Measurements from ENCODE around the gene TMPRSS13.

The TMPRSS13 gene

DNA sequence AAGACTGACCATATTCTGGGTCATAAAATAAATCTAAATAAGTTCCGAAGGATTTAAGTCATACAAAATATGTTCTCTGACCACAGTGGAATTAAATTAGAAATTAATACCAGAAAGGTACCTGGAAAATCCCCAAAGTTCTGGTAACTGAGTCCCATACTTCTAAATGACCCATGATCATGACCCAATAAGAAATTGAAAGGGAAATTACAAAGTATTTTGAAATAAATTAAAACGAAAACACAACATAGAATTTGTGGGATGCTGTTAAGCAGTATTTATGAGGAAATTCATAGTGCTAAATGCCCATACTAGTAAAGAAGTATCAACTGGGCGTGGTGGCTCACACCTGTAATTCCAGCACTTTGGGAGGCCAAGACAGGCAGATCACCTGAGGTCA is 33.6 kb upstream of the TMPRSS13 start:
- H3K4ac ChIP-seq (ENCODE audit: low read length): no peak overlapping the region
- no peak overlapping the region for H3K23ac ChIP-seq (ENCODE audit: low read depth, low read length, poor library complexity)
- no peaks in the 10 kb centered on the region for H3K36me3 ChIP-seq (replicated peaks in 1 of 2; ENCODE audit: control insufficient read depth in 2 of 2, insufficient read depth in 2 of 2, low read length in 2 of 2)
- H3K14ac ChIP-seq (ENCODE audit: low read length): no peak overlapping the region
- H4K91ac ChIP-seq (ENCODE audit: low read depth, low read length, poor library complexity): no peak overlapping the region
- H2AFZ ChIP-seq (ENCODE audit: low read length): no peak overlapping the region
- H2BK15ac ChIP-seq (ENCODE audit: low read length): no peak overlapping the region
- no peak overlapping the region for H2BK120ac ChIP-seq (ENCODE audit: low read depth, low read length)
- DNase-seq (ENCODE audit: low spot score): no peak
- no peak overlapping the region for H2AK5ac ChIP-seq (ENCODE audit: low read depth, low read length)
- H2BK12ac ChIP-seq (ENCODE audit: low read length): no peak overlapping the region
- H3K4me2 ChIP-seq (ENCODE audit: insufficient read depth, low read length, poor library complexity, severe bottlenecking): no peak overlapping the region
- WGBS, 2 donors (ENCODE audit: extremely low coverage in 2 of 2, insufficient read length in 2 of 2, insufficient replicate concordance in 1 of 2): no CpG with 5 or more reads among the region's 3 CpGs
- H3K18ac ChIP-seq (ENCODE audit: low read length): no peak overlapping the region
- no peak overlapping the region for H3K4me3 ChIP-seq (ENCODE audit: low read length in 2 of 2)
- H3K27me3 ChIP-seq (ENCODE audit: control insufficient read depth in 3 of 3, insufficient read depth in 3 of 3, low read depth in 1 of 3, low read length in 3 of 3): peaks cover 0 to 3% (median 0%) of the 10 kb centered on the region in 3 experiments
- H3K9ac ChIP-seq (ENCODE audit: low read depth, low read length, poor library complexity): no peak overlapping the region
- no peak overlapping the region for H3K27ac ChIP-seq (replicated peaks; ENCODE audit: low read length)
- no peak overlapping the region for H2BK5ac ChIP-seq (ENCODE audit: low read length)
- no peaks in the 10 kb centered on the region for H3K4me1 ChIP-seq (ENCODE audit: control insufficient read depth in 2 of 2, insufficient read depth in 1 of 2, low read depth in 1 of 2, low read length in 2 of 2)
- H3K79me1 ChIP-seq (ENCODE audit: low read depth, low read length): no peaks in the 10 kb centered on the region
- no peaks in the 10 kb centered on the region for H3K9me3 ChIP-seq (replicated peaks in 1 of 2; ENCODE audit: control insufficient read depth in 2 of 2, insufficient read depth in 1 of 2, low read depth in 1 of 2, low read length in 2 of 2)
- H4K8ac ChIP-seq (ENCODE audit: low read depth, low read length): no peak overlapping the region

- H4K91ac ChIP-seq (ENCODE audit: low read depth, low read length, poor library complexity): no peak overlapping the region
- no peak overlapping the region for H2AK5ac ChIP-seq (ENCODE audit: low read depth, low read length)
- H3K27me3 ChIP-seq (ENCODE audit: control insufficient read depth in 3 of 3, insufficient read depth in 3 of 3, low read depth in 1 of 3, low read length in 3 of 3): peaks cover 0 to under 1% (median 0%) of the 10 kb centered on the region in 3 experiments
- H3K4ac ChIP-seq (ENCODE audit: low read length): no peak overlapping the region
- no peak overlapping the region for H3K14ac ChIP-seq (ENCODE audit: low read length)
- no peaks in the 10 kb centered on the region for H3K9me3 ChIP-seq (replicated peaks in 1 of 2; ENCODE audit: control insufficient read depth in 2 of 2, insufficient read depth in 1 of 2, low read depth in 1 of 2, low read length in 2 of 2)
- no peak overlapping the region for H2BK12ac ChIP-seq (ENCODE audit: low read length)
- no peak overlapping the region for H3K23ac ChIP-seq (ENCODE audit: low read depth, low read length, poor library complexity)
- no peaks in the 10 kb centered on the region for H3K79me1 ChIP-seq (ENCODE audit: low read depth, low read length)
- no peak overlapping the region for H3K4me3 ChIP-seq (ENCODE audit: low read length in 2 of 2)
- no peak overlapping the region for H4K8ac ChIP-seq (ENCODE audit: low read depth, low read length)
- no peaks in the 10 kb centered on the region for H3K36me3 ChIP-seq (replicated peaks in 1 of 2; ENCODE audit: control insufficient read depth in 2 of 2, insufficient read depth in 2 of 2, low read length in 2 of 2)
- no peak overlapping the region for H2BK120ac ChIP-seq (ENCODE audit: low read depth, low read length)
- H3K18ac ChIP-seq (ENCODE audit: low read length): no peak overlapping the region
- DNase-seq (ENCODE audit: low spot score): no peak
- H2AFZ ChIP-seq (ENCODE audit: low read length): no peak overlapping the region
- H2BK5ac ChIP-seq (ENCODE audit: low read length): no peak overlapping the region
- no CpG with 5 or more reads among the region's 10 CpGs for WGBS, 2 donors (ENCODE audit: extremely low coverage in 2 of 2, insufficient read length in 2 of 2, insufficient replicate concordance in 1 of 2)
- H3K9ac ChIP-seq (ENCODE audit: low read depth, low read length, poor library complexity): no peak overlapping the region
- no peak overlapping the region for H3K4me2 ChIP-seq (ENCODE audit: insufficient read depth, low read length, poor library complexity, severe bottlenecking)
- no peak overlapping the region for H3K27ac ChIP-seq (replicated peaks; ENCODE audit: low read length)
- no peak overlapping the region for H2BK15ac ChIP-seq (ENCODE audit: low read length)
- no peaks in the 10 kb centered on the region for H3K4me1 ChIP-seq (ENCODE audit: control insufficient read depth in 2 of 2, insufficient read depth in 1 of 2, low read depth in 1 of 2, low read length in 2 of 2)
Observed at GRCh38 chr11:117961896-117962295, 32.7 kb upstream of the TMPRSS13 start.

DNA sequence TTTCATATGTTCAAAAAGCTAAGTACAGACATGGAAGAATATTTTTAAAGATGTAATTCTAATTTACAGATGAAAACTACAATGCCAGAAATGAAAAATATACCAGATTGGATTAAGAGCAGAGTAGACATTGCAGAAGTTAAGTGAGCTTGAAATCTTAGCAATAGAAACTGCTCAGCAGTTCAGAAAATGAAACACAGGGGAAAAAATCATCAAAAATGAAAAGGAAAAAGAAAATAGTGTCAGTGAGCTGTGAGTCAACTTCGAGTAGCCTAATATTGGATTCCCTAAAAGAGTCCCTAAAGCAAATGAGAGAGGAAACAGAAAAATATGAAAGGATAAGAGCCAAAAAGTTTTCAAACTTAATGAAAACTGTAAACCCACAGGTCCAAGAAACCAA is 31.2 kb upstream of the TMPRSS13 start:
- Histone ChIP-seq H3K4me3 (ENCODE audit: low read length in 2 of 2) (no peak overlapping the region), H2BK5ac (ENCODE audit: low read length) (no peak overlapping the region), H3K9ac (ENCODE audit: low read depth, low read length, poor library complexity) (no peak overlapping the region), H3K27ac (replicated peaks; ENCODE audit: low read length) (no peak overlapping the region), H3K27me3 (ENCODE audit: control insufficient read depth in 3 of 3, insufficient read depth in 3 of 3, low read depth in 1 of 3, low read length in 3 of 3) (no peaks in the 10 kb centered on the region), H3K14ac (ENCODE audit: low read length) (no peak overlapping the region), H3K79me1 (ENCODE audit: low read depth, low read length) (no peaks in the 10 kb centered on the region), H3K18ac (ENCODE audit: low read length) (no peak overlapping the region), H3K4ac (ENCODE audit: low read length) (no peak overlapping the region), H3K23ac (ENCODE audit: low read depth, low read length, poor library complexity) (no peak overlapping the region), H2BK120ac (ENCODE audit: low read depth, low read length) (no peak overlapping the region), H2AK5ac (ENCODE audit: low read depth, low read length) (no peak overlapping the region), H3K4me1 (ENCODE audit: control insufficient read depth in 2 of 2, insufficient read depth in 1 of 2, low read depth in 1 of 2, low read length in 2 of 2) (no peaks in the 10 kb centered on the region), H4K91ac (ENCODE audit: low read depth, low read length, poor library complexity) (no peak overlapping the region), H4K8ac (ENCODE audit: low read depth, low read length) (no peak overlapping the region), H3K4me2 (ENCODE audit: insufficient read depth, low read length, poor library complexity, severe bottlenecking) (no peak overlapping the region), H3K9me3 (replicated peaks in 1 of 2; ENCODE audit: control insufficient read depth in 2 of 2, insufficient read depth in 1 of 2, low read depth in 1 of 2, low read length in 2 of 2) (no peaks in the 10 kb centered on the region), H2BK15ac (ENCODE audit: low read length) (no peak overlapping the region), H3K36me3 (replicated peaks in 1 of 2; ENCODE audit: control insufficient read depth in 2 of 2, insufficient read depth in 2 of 2, low read length in 2 of 2) (no peaks in the 10 kb centered on the region), H2BK12ac (ENCODE audit: low read length) (no peak overlapping the region), H2AFZ (ENCODE audit: low read length) (no peak overlapping the region)
- DNase-seq (ENCODE audit: low spot score): no peak
- WGBS, 2 donors (ENCODE audit: extremely low coverage in 2 of 2, insufficient read length in 2 of 2, insufficient replicate concordance in 1 of 2): no CpG with 5 or more reads among the region's 1 CpG

- no peak for DNase-seq (ENCODE audit: low spot score)
- H4K8ac ChIP-seq (ENCODE audit: low read depth, low read length): no peak overlapping the region
- H3K18ac ChIP-seq (ENCODE audit: low read length): no peak overlapping the region
- no peaks in the 10 kb centered on the region for H3K36me3 ChIP-seq (replicated peaks in 1 of 2; ENCODE audit: control insufficient read depth in 2 of 2, insufficient read depth in 2 of 2, low read length in 2 of 2)
- H3K4me2 ChIP-seq (ENCODE audit: insufficient read depth, low read length, poor library complexity, severe bottlenecking): no peak overlapping the region
- H3K4me3 ChIP-seq (ENCODE audit: low read length in 2 of 2): no peak overlapping the region
- H3K27ac ChIP-seq (replicated peaks; ENCODE audit: low read length): no peak overlapping the region
- no peak overlapping the region for H3K9ac ChIP-seq (ENCODE audit: low read depth, low read length, poor library complexity)
- H4K91ac ChIP-seq (ENCODE audit: low read depth, low read length, poor library complexity): no peak overlapping the region
- H2AK5ac ChIP-seq (ENCODE audit: low read depth, low read length): no peak overlapping the region
- H3K4me1 ChIP-seq (ENCODE audit: control insufficient read depth in 2 of 2, insufficient read depth in 1 of 2, low read depth in 1 of 2, low read length in 2 of 2): no peaks in the 10 kb centered on the region
- no peaks in the 10 kb centered on the region for H3K9me3 ChIP-seq (replicated peaks in 1 of 2; ENCODE audit: control insufficient read depth in 2 of 2, insufficient read depth in 1 of 2, low read depth in 1 of 2, low read length in 2 of 2)
- H2BK120ac ChIP-seq (ENCODE audit: low read depth, low read length): no peak overlapping the region
- no CpG with 5 or more reads among the region's 1 CpG for WGBS, 2 donors (ENCODE audit: extremely low coverage in 2 of 2, insufficient read length in 2 of 2, insufficient replicate concordance in 1 of 2)
- no peak overlapping the region for H3K4ac ChIP-seq (ENCODE audit: low read length)
- H3K14ac ChIP-seq (ENCODE audit: low read length): no peak overlapping the region
- no peak overlapping the region for H2BK5ac ChIP-seq (ENCODE audit: low read length)
- H2AFZ ChIP-seq (ENCODE audit: low read length): no peak overlapping the region
- no peak overlapping the region for H3K23ac ChIP-seq (ENCODE audit: low read depth, low read length, poor library complexity)
- no peaks in the 10 kb centered on the region for H3K79me1 ChIP-seq (ENCODE audit: low read depth, low read length)
- no peak overlapping the region for H2BK15ac ChIP-seq (ENCODE audit: low read length)
- no peak overlapping the region for H2BK12ac ChIP-seq (ENCODE audit: low read length)
- no peaks in the 10 kb centered on the region for H3K27me3 ChIP-seq (ENCODE audit: control insufficient read depth in 3 of 3, insufficient read depth in 3 of 3, low read depth in 1 of 3, low read length in 3 of 3)
Observed at GRCh38 chr11:117959438-117960149, 30.4 kb upstream of the TMPRSS13 start.
